ENCODE results near the gene TMEM150A. TPM values are rescaled to one million over a fixed set of nuclear protein-coding genes. Genes with fewer than 3 reads are reported as not detected.

TMEM150A gene
- polyA plus RNA-seq, 2 of the 4 experiments (the other 2 are of a cell fraction) = 8.5 to 10.9 TPM

- TF ChIP-seq BCL3 (IDR thresholded peaks at IDR 0.05) = no peak
These were observed 575 bp downstream of the TMEM150A start (continued) for GRCh38 chr2:85601771-85602475.

DNA sequence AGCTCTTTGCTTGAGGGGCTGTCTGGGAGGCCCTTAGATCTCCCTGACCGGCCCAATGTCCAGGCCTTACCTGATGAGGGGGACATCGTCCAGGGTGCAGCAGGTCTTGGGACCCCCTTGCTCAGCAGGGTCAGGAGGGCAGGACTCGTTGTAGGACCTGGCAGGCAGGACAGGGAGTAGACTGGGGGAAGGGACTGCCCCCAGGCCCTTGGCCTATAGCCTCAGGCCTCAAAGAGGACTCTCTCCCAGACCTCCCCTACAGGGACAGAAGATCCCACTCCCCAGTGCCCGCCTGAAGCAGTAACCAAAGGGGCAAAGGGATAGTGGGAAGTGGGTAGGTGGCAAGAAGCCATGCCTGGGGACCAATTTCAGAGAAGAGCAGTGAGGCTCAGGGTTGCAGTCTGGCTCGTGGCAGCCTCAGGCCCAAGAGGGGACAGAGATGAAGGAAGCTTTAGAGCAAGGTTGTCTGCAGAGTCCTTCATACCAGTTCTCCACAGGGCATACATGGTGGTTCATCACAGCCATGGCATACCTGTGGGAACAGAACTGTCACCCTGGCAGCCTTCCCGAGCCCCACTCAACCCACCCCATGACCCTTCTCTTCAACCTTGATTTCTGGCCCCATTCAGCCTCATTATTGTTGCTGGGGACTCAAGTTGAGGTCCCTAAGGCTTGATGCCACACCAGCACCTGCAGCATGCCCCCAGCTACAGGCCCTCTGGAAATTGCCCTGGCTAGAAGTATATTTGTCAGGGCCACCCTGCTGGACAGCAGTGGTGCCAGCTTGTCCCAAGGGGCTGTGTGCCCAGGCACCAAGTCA lies 1.3 kb downstream of the TMEM150A start:
- ChIA-PET POLR2A (interaction anchor here (0.6 to 2.2 kb wide), 3 partner anchors 10 to 62 kb away, joined by 3 to 10 read pairs (median 3); partner anchors contain the start of genes C2orf68 and MAT2A), CTCF (interaction anchor here (1.1 to 1.8 kb wide), 8 partner anchors 9 to 180 kb away, joined by 3 to 12 read pairs (median 4); partner anchors contain the start of gene USP39)
- DNase-seq (ENCODE audit: low read depth in 1 of 2, low spot score in 1 of 2) (no peak), FAIRE-seq (no peak), ATAC-seq (no peak)
- Histone ChIP-seq H3K27ac (peak overlapping the region in 1 of 2 experiments; percentile 92; a peak in 4 of 6 replicates), H3K4me2 (peak overlapping the region; percentile 81), H3K4me3 (peak overlapping the region; percentile 66), H3K4me1 (peaks cover 28% of the 10 kb centered on the region), H3K9me3 (no peaks in the 10 kb centered on the region)
- 79% methylated on average over 6 of the region's 6 CpGs for WGBS (ENCODE audit: missing lambda C conversion rate)
- TF ChIP-seq E2F6 (IDR thresholded peaks at IDR 0.05; ENCODE audit: borderline replicate concordance, low read depth) = no peak
- no peak for TF ChIP-seq MYC (IDR thresholded peaks at IDR 0.05; ENCODE audit: borderline replicate concordance, low read length)
- TF ChIP-seq CHD4 (IDR thresholded peaks at IDR 0.05; ENCODE audit: borderline replicate concordance) = no peak
- no peak for TF ChIP-seq HOXA7 (CRISPR knock-in tag; IDR thresholded peaks at IDR 0.05)
- TF ChIP-seq FOXS1 (CRISPR knock-in tag; IDR thresholded peaks at IDR 0.05) = no peak
- TF ChIP-seq ZSCAN20 (CRISPR knock-in tag; IDR thresholded peaks at IDR 0.05) = no peak
- TF ChIP-seq HDAC2 (IDR thresholded peaks at IDR 0.05) = no peak
- TF ChIP-seq HOXB13 (CRISPR knock-in tag; IDR thresholded peaks at IDR 0.05; ENCODE audit: low read depth) = no peak
- TF ChIP-seq, protein P1, sequence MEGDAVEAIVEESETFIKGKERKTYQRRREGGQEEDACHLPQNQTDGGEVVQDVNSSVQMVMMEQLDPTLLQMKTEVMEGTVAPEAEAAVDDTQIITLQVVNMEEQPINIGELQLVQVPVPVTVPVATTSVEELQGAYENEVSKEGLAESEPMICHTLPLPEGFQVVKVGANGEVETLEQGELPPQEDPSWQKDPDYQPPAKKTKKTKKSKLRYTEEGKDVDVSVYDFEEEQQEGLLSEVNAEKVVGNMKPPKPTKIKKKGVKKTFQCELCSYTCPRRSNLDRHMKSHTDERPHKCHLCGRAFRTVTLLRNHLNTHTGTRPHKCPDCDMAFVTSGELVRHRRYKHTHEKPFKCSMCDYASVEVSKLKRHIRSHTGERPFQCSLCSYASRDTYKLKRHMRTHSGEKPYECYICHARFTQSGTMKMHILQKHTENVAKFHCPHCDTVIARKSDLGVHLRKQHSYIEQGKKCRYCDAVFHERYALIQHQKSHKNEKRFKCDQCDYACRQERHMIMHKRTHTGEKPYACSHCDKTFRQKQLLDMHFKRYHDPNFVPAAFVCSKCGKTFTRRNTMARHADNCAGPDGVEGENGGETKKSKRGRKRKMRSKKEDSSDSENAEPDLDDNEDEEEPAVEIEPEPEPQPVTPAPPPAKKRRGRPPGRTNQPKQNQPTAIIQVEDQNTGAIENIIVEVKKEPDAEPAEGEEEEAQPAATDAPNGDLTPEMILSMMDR (IDR thresholded peaks at IDR 0.05) = no peak
- no peak for TF ChIP-seq ZFP36 (IDR thresholded peaks at IDR 0.05; ENCODE audit: borderline replicate concordance, partially characterized antibody)
- no peak for TF ChIP-seq RFX5 (IDR thresholded peaks at IDR 0.05)
- TF ChIP-seq TFCP2L1 (CRISPR knock-in tag; IDR thresholded peaks at IDR 0.05) = no peak
- no peak for TF ChIP-seq GATA3 (IDR thresholded peaks at IDR 0.05; ENCODE audit: borderline replicate concordance)
- TF ChIP-seq, protein P2, sequence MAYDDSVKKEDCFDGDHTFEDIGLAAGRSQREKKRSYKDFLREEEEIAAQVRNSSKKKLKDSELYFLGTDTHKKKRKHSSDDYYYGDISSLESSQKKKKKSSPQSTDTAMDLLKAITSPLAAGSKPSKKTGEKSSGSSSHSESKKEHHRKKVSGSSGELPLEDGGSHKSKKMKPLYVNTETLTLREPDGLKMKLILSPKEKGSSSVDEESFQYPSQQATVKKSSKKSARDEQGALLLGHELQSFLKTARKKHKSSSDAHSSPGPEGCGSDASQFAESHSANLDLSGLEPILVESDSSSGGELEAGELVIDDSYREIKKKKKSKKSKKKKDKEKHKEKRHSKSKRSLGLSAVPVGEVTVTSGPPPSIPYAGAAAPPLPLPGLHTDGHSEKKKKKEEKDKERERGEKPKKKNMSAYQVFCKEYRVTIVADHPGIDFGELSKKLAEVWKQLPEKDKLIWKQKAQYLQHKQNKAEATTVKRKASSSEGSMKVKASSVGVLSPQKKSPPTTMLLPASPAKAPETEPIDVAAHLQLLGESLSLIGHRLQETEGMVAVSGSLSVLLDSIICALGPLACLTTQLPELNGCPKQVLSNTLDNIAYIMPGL (CRISPR knock-in tag; IDR thresholded peaks at IDR 0.05; ENCODE audit: borderline replicate concordance) = no peak

DNA sequence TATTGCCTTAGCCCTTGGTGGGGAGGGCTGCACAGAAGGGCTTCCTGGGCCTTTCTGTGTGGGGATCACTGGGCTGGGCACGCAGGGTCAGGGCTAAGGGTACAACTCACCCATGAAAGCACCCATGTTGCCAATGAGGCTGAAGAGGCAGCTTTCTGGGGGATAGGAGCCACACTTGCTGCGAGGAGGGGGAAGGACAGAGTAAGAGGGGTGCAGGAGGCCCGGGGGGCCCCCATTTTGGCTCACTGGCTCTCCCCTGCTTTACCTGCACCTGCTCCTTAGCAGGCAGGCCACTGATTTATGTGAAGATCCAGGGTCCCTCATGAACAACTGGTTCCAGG lies 2.3 kb downstream of the TMEM150A start:
- ATAC-seq = no peak
- TF ChIP-seq NFE2L2 (conservative IDR thresholded peaks at IDR 0.05; ENCODE audit: low read length) = no peak
- TF ChIP-seq, protein P3, sequence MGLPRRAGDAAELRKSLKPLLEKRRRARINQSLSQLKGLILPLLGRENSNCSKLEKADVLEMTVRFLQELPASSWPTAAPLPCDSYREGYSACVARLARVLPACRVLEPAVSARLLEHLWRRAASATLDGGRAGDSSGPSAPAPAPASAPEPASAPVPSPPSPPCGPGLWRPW (IDR thresholded peaks at IDR 0.05) = no peak
- TF ChIP-seq EHF (CRISPR knock-in tag; IDR thresholded peaks at IDR 0.05) = no peak
- no peak for TF ChIP-seq NPAS2 (CRISPR knock-in tag; IDR thresholded peaks at IDR 0.05; ENCODE audit: borderline replicate concordance)
- no peak for TF ChIP-seq HOXB13 (CRISPR knock-in tag; IDR thresholded peaks at IDR 0.05; ENCODE audit: low read depth)
- TF ChIP-seq RNF2 (IDR thresholded peaks at IDR 0.05; ENCODE audit: borderline replicate concordance, low read depth) = no peak
- TF ChIP-seq HEYL (CRISPR knock-in tag; IDR thresholded peaks at IDR 0.05) = no peak
- no peak for TF ChIP-seq POLR2A (IDR thresholded peaks at IDR 0.05; ENCODE audit: low read length)
- no peak for TF ChIP-seq PBX3 (IDR thresholded peaks at IDR 0.05)
- ChIA-PET POLR2A (interaction anchor here (0.6 kb wide), 1 partner anchor 9 kb away, joined by 3 read pairs; no protein-coding TSS in a partner anchor), CTCF (interaction anchor here (0.5 to 1.8 kb wide), 6 partner anchors 13 to 179 kb away, joined by 3 to 12 read pairs (median 4); no protein-coding TSS in a partner anchor)
- H3K4me1 ChIP-seq = peaks cover 22% of the 10 kb centered on the region
- no peak overlapping the region for H3K27ac ChIP-seq
- FAIRE-seq = no peak
- WGBS (ENCODE audit: missing lambda C conversion rate) = 63% methylated on average over 3 of the region's 3 CpGs
- DNase-seq (ENCODE audit: low read depth in 1 of 2, low spot score in 1 of 2) = no peak
- no peaks in the 10 kb centered on the region for H3K9me3 ChIP-seq
- no peak overlapping the region for H3K4me3 ChIP-seq
- no peak overlapping the region for H3K4me2 ChIP-seq
